Stimulated activated CD4-positive, alpha-beta T cell treated with anti-CD3 and anti-CD28 coated beads, Interleukin-1b, Interleukin-23, amount 100 ng/mL, for 1 hour (primary cell): ENCODE results near the gene GADD45B.
"Not testable (repeated sequence)": the region's sequence is repeated elsewhere in the genome, so short reads cannot be mapped to it uniquely, and the experiment has no call there.

Experiments
- DNase-seq, 2 donors: peaks; one replicate each; pipeline ENCODE4 v3.0.0-alpha.2; 2020; ENCODE audit warnings: low read depth in 2 of 2

GADD45B gene

DNA sequence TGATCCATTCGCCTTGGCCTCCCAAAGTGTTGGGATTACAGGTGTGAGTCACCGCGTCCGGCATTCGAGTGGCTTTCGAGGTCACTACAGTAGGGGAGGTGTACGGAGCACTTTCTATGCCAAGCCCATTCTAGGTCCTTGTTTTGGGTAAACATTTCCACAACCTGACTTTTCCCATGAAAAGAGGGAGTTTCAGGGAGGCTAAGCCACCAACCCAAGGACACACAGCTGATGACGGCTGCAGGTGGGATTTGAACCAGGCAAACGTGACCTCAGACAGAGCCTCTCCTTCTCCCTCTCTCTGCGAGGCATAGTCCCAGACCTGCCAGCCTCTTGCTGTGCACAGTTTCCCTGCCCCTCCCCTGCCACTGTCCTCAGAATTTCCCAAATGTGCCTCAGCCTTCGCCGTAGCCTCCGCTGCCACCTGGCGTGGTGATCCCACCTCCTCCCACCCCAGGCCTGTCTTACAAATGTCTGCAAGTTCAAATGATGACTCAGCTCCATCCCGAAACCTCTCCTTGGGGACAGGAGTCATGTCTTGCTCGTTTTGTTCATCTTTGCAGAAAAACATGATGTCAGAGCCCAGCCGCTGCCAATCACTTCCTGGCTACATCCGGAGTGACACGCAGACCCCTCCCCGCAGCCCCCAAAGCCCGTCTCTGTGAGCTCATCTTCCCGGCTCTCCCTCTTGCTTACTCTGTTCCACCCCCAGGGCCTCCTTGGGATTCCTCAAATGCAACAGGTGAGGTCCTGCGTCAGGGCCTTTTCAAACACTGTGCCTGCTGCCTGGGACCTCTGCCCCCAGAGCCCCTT lies 6.6 kb upstream of the GADD45B start:
- DNase-seq = no peak

DNA sequence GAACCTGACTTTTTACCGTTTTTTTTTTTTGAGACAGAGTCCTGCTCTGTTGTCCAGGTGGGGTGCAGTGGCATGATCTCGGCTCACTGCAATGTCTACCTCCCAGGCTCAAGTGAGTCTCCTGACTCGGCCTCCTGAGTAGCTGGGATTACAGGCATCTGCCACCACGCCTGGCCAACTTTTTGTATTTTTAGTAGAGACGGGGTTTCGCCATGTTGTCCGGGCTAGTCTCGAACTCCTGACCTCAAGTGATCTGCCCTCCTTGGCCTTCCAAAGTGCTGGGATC lies 6.1 kb upstream of the GADD45B start:
- DNase-seq = not testable (repeated sequence)

DNA sequence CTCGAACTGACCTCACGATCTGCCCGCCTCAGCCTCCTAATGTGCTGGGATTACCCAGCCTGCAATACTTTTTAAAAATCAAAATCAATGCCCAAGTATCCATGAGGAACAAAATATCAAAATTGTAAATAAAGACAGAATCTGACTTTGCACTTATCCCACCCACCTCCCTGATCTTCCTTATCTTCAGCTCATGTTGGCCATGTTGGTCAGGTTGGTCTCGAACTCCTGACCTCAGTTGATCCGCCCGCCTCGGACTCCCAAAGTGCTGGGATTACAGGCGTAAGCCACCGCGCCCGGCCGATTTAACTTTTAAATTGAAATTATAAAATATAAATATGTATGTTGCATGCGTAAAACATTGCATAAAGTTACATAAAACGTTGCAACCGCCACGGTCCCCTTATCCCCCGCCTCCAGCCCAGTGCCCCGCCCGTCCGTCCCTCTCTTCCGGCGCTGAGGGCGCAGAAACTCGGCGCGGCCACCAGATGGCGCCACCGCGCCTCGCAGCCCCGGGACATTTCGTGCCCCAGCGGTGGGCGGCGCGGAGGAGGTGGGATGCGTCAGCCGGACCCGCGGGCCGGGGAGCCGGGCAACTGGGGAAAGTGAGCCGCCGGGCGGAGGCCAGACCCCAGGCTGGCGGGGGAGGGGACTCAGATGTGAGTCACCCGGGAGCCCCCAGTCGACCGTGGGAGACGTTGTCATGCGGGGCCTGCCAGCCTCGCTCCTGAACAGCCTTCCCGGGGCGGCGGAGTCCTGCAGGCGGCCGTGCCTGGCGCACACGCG lies 1.5 kb upstream of the GADD45B start:
- DNase-seq = peak; percentile 65 to 90

DNA sequence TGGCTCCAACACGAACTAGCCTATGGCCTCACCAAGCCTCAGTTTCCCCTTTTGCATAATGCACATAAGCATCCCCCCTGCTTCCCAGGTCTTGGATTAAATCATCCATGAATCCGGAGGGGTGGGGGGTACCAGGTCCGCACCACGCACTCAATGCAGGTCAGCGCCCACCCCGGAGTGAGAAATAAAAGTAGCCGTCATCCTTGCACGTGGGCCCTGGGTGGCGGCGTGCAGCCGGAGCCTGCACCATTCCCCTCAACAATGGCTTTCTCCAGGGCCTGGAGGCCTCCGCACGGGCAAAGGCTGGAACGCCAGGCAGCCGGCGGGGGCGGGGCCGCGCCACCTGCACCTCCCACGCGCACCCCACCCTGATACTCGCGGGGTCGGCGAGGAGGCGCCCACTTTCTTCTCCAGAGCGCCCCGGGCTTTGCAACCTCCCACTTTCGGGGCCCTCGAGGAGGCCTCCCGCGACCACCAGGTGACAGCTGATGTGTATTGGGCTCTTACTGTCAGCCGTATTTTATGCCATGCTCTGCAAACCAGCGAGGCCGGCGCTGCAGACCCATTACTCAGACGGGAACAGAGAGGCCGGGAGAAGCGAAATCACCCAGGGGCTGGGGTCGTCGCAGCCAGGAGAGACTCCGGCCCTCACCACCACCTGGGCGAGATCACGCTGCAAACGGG lies 767 bp upstream of the GADD45B start:
- no peak for DNase-seq

DNA sequence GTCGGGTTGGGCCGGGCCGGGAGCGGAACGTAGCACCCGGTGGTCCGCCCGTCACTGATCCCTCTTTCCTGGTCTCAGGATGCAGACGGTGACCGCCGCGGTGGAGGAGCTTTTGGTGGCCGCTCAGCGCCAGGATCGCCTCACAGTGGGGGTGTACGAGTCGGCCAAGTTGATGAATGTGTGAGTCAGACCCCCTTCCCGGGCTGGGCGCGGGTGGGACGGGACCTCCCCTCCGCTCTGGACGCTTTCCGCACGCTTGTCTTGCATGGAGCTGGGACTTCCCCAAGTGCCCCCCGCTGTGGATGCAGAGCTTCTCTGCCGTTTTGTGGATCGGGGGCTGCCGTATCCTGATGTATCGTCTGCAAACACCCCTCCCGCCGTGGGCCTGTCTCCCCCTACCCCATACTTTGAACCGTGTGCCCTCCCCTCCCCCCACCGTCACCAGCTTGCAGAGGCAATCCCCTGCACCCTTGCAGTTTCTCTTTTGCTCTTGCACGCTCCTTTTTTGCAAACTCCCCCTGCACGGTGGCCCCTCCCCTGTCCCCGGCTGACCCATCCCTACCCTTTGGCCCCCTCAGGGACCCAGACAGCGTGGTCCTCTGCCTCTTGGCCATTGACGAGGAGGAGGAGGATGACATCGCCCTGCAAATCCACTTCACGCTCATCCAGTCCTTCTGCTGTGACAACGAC lies 669 bp downstream of the GADD45B start:
- DNase-seq = peak in 1 of 2 donors; percentile 55

DNA sequence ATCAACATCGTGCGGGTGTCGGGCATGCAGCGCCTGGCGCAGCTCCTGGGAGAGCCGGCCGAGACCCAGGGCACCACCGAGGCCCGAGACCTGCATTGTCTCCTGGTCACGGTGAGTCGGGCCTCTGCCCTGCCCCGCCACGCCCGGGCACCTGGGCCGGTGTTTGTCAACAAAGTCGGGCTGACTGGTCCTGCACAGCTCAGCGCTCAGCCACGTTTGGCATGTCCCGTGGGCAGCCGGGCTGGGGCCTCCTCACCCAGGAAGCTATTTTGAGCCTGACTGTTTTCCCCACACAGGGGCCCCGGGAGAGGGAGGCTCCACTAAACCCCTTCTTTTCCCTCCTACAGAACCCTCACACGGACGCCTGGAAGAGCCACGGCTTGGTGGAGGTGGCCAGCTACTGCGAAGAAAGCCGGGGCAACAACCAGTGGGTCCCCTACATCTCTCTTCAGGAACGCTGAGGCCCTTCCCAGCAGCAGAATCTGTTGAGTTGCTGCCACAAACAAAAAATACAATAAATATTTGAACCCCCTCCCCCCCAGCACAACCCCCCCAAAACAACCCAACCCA lies 1.3 kb downstream of the GADD45B start:
- no peak for DNase-seq

DNA sequence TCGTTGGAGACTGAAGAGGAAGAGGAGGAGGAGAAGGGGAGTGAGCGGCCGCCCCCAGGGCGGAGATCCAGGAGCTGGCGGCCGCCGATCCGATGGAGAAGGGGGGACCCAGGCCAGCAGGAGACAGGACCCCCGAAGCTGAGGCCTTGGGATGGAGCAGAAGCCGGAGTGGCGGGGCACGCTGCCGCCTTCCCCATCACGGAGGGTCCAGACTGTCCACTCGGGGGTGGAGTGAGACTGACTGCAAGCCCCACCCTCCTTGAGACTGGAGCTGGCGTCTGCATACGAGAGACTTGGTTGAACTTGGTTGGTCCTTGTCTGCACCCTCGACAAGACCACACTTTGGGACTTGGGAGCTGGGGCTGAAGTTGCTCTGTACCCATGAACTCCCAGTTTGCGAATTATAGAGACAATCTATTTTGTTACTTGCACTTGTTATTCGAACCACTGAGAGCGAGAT lies 1.8 kb downstream of the GADD45B start:
- DNase-seq = no peak

DNA sequence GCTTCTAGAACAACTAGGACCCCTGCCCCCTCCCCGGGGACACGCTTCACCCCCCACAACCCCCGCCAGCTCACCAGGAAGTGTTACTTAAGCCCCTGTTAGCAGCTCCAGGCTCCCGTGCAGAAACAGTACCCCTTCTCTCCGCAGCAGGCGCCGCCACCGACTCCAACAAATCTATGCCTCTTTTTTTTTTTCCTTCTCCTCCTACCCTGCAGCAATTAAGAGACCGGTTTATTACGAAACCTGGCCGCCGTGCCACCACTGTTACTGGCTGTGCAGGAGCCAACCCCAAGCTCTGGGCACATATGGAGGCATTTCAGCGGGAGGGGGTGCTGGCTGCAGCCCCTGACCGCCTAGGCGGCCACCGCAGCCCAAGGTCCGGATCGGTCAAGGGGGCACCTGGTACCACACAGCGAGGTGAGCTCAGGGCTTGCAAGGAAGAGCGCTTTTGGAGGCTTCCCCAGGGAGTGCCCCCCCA lies 2.4 kb downstream of the GADD45B start:
- DNase-seq = no peak

DNA sequence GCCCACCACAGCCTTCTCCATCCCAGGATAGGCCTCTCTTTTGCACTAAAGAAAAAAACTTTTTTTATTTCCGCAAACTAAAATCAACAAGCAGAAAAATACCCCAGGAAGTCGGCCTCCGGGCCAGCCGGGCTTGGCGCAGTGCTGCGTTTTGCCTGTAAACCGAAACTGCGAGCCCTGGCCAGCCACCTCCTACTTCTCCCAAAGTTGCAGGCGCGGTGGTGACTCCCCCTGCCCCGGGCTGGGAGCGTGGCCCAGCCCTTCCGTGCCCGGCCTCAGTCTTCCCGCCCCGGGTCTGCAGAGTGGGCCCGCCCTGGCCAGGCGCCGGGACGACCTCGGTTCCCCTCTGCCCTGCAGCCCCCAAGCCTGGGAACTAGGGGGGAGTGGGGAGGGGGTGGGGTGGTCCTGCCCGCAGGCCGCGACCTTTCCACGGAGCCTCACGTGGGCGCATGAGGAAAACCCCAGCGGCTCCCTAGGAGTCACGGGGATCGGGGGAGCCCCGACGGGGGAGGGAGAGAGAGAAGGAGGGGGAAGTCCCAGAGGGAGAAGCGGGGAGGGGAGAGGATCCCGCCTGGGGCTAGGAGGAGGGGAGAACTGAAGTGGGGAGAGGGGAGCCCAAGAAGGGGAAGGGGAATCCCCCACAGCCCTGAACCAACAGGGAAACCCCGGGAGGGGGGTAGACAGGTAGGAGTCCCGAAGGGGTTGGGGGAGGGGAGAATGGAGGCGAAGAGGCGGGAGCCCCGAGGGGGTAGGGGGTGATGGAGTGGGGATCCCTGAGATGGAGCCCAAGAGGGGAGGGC lies 3.0 kb downstream of the GADD45B start:
- peak in 1 of 2 donors; percentile 60 for DNase-seq

DNA sequence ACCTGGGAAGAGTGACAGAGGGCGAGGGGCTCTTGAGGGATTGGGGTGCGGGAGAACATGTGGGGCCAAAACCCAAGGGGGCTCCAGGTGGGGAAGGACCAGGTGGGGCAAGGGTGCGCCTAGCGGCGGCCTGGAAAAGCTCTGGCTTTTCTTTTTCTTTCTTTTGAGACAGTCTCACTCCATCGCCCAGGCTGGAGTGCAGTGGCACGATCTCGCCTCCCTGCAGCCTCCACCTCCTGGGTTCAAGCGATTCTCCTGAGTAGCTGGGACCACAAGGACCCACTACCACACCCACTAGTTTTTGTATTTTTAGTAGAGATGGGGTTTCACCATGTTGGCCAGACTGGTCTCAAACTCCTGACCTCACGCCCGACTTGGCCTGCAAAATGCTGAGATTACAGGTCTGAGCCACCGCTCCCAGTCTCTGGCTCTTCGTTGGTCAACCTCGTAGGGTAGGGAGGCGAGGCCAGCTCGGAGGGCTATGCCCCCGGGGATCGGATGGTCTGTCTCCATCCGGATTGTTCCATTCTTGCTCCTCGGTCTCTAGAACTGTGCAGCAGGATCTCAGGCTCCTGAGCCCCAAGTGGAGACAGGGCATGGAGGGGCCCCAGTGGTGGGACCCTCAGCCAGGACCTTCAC lies 3.7 kb downstream of the GADD45B start:
- DNase-seq = no peak

DNA sequence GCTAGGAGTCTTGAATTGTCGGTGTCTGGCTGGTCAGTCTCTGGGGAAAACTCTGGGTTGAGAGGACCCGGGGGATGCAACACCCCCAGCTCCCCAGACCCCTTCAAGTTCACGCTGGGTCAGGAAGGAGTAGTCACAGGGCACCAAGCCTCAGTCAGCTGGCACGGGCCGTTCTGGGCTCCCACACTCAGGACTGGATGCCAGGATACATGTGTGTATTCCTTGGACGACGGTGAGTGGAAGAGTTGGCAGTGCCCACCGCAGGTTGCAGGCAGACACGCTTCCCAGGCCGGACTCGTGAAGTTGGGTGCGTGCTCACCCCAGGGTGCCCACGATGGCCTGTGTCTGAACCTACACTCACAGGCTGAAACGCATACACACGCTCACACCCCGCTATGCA lies 5.5 kb downstream of the GADD45B start:
- DNase-seq = no peak

DNA sequence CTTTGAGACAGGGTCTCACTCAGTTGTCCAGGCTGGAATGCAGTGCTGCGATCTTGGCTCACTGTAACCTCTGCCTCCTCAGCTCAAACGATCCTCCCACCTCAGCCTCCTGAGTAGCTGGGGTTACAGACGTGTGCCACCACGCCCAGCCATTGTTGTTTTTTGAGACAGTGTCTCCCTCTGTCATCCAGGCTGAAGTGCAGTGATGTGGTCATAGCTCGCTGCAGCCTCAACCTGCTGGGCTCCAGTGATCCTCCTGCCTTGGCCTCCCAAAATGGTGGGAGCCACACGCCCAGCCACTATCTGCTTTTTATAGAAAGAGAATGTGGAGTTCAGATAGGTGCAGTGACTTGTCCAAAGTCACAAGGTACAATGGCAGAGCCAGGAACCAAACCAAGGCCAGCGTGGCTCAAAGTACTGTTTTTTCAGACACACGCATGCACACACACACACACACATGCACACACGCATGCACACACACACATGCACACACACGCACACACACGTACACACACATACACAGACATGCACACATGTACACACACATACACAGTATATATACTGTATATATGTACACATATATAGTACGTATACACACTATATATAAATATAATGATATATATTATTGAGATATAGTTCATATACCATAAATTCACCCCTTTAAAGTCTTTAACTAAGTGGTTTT lies 6.6 kb downstream of the GADD45B start:
- no peak for DNase-seq

DNA sequence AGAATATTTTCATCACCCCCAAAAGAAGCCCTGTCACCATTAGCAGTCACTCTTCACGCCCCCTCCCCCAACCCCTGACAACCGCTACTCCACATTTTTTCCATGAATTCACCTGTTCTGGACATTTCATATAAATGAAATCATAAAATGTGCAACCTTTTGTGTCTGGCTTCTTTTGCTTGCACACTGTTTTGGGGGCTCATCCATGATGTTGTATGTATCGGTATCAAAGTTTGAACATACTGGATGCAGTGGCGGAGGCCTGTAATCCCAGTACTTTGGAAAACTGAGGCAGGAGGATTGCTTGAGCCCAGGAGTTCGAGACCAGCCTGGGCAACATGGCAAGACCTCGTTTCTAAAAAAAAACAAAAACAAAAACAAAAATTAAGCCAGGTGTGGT lies 7.2 kb downstream of the GADD45B start:
- no peak for DNase-seq

DNA sequence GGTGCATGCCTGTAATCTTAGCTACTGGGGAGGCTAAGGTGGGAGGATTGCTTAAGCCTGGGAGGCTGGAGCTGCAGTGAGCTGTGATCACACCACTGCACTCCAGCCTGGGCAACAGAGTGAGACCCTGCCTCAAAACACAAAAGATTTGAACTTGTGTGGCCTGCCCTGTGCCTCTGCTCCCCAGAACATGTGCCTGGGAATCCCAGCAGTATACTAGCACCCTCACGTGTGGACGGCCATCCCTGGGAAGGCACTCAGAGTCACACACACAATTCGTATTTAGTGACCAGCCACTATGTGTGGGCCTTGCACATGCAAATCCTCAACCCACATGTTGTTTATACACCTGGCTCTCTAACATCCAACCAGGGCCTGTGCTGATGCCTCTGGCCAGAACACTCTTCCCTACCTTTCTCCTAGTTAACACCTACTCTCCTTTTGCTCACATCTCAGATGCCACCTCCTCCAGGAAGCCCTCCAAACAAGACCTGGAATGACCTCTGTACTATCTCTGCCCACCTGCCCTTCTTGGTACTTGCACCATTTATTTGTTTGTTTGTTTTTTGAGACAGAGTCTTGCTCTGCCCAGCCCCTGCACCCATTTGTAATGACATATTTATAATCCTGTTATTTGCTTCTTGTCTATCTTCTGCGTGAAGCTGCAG lies 7.7 kb downstream of the GADD45B start:
- no peak for DNase-seq

DNA sequence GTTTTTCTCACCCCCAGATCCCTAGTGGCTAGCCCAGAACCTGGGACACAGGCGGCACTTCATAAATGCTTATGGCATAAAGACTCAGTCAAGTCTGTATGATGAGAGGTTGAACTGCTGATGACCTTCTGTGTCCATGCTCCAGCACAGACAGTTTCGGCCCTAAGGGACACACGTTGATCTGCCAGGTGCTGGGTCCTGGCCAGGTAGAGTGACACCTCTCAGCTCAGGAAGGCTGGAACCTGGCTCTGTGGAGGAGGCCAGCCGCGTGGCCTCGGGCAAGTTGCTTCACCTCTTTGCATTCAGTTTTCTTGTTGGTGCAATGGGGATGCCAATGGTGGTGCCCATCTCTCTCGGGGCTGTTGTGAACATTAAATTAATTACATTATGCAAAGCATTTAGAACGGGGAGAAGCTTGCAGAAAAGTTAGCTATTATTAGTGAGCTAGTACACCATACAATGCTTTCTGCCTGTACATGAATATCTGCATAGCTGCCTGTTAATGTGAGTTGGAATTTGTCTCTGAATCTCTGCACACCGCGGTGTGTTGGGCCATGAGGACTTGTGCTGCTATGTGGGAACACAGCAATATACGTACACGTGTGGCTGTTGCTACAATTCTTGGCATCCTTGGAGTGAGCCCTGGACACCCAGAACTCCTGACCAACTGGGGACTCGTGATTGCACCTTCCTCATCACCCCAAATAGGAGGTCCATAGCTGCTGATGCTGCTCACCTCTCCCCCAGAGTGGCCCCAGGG lies 8.4 kb downstream of the GADD45B start:
- DNase-seq = no peak

DNA sequence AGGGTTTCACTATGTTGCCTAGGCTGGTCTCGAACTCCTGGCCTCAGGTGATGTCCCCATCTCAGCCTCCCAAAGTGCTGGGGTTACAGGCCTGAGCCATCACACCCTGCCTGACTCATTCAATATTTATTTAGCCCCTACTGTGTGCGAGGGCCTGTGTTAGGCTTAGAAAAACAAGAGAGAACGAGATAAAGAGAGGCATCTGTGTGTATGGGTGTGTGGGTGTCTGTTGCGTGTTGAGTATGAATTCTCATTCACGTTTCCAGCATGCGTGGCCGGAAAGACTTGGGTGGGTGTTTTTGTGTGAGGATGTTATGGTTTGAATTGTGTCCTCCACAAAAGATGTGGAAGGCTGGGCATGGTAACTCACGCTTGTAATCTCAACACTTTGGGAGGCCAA lies 9.5 kb downstream of the GADD45B start:
- no peak for DNase-seq

DNA sequence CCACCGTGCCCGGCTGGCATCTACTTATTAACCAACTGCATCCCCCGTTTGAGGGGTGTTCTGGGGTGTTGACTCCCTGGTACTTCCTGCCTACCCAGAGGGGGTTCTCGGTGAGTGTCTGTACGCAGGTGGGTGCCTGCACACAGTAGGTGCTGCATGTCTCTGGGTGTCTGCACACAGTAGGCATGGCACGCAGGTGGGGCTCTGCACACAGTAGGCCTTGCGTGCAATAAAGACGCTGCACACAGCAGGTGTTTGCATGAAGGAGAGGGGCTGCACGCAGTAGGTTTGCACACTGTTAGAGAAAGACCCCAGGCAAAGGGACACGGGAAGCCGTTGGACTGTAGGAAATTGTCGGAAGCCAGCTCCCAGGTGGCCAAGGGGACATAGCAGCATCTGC lies 11.2 kb downstream of the GADD45B start:
- DNase-seq = no peak

DNA sequence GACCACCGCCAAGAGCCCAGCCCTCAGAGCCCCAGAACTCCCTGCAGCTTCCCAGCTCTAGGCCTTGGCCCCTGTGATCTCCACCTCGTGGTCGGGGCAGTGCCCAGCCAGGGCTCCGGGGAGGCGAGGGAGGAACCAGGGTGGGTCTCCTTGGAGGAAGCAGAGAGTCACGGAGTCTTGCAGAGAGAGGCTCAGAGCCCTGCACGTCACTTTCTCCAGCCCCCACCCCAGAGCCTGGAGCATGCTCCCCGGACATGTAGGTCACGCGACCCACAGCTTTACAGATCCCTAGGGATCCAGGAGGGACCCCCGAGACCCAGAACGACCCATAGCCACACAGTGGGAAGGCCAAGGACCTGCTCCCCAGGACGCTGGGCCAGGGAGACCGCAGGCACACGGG lies 11.9 kb downstream of the GADD45B start:
- DNase-seq = no peak
